ENCODE results near the gene FOXO1. TPM values are rescaled to one million over a fixed set of nuclear protein-coding genes. Genes with fewer than 3 reads are reported as not detected.

The FOXO1 gene
- total RNA-seq, 1 donor from 2014 or later = 9.7 TPM

DNA sequence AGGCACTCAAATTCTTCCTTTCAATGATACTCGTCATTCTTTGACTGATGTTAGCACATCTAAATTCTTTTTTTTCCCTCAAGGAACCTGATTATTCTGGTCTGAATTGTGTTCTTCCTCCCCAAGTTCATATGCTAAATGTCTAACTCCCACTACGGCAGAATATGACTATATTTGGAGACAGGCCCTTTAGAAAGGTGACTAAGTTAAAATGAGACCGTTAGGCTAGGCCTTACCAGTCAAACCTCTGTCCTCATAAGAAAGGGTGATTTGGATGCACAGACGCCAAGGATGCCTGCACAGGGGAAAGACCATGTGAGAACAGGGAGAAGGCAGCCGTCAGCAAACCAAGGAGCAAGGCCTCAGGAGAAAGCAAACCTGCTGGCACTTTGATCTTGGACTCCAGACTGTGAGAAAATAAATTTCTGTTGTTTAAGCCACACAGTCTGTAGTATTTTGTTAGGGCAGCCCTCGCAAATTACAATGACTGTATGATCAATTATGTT, 13.1 kb upstream of the FOXO1 start:
- H3K4me1 Mint-ChIP-seq (ENCODE audit: low read depth) = peaks cover 14% of the 10 kb centered on the region
- no peak overlapping the region for H3K4me3 Mint-ChIP-seq (ENCODE audit: unreplicated experiment)
- H3K36me3 Mint-ChIP-seq (ENCODE audit: low read depth) = no peaks in the 10 kb centered on the region
- no peaks in the 10 kb centered on the region for H3K9me3 Mint-ChIP-seq (ENCODE audit: low read depth)
- TF ChIP-seq, protein P1, sequence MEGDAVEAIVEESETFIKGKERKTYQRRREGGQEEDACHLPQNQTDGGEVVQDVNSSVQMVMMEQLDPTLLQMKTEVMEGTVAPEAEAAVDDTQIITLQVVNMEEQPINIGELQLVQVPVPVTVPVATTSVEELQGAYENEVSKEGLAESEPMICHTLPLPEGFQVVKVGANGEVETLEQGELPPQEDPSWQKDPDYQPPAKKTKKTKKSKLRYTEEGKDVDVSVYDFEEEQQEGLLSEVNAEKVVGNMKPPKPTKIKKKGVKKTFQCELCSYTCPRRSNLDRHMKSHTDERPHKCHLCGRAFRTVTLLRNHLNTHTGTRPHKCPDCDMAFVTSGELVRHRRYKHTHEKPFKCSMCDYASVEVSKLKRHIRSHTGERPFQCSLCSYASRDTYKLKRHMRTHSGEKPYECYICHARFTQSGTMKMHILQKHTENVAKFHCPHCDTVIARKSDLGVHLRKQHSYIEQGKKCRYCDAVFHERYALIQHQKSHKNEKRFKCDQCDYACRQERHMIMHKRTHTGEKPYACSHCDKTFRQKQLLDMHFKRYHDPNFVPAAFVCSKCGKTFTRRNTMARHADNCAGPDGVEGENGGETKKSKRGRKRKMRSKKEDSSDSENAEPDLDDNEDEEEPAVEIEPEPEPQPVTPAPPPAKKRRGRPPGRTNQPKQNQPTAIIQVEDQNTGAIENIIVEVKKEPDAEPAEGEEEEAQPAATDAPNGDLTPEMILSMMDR (IDR thresholded peaks at IDR 0.05) = no peak
- no peak for DNase-seq (ENCODE audit: low spot score)
- no peaks in the 10 kb centered on the region for H3K27me3 Mint-ChIP-seq (ENCODE audit: low read depth)
- no peak overlapping the region for H3K27ac Mint-ChIP-seq (ENCODE audit: unreplicated experiment)

DNA sequence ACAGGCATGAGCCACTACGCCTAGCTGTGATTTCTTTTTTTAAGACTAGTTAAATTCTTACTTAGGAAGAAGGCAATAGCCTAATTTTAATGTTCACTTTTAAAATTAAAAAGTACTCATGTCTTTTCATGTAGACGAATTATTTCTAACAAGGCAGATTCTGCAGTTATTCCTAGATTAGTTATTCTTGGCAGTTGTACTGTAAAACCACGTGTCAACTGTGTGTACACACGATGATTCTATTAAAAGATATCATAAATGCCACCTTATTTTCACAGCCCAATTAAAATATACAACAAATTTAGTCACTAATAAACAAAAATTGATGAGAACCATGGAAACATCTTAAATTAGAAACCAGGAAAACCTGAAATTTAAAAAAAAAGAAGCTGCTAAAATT, 10.6 kb upstream of the FOXO1 start:
- Mint-ChIP-seq H3K4me3 (ENCODE audit: unreplicated experiment) (no peak overlapping the region), H3K9me3 (ENCODE audit: low read depth) (no peaks in the 10 kb centered on the region), H3K27ac (ENCODE audit: unreplicated experiment) (no peak overlapping the region), H3K36me3 (ENCODE audit: low read depth) (no peaks in the 10 kb centered on the region), H3K27me3 (ENCODE audit: low read depth) (no peaks in the 10 kb centered on the region), H3K4me1 (ENCODE audit: low read depth) (peaks cover 17% of the 10 kb centered on the region)
- no peak for DNase-seq (ENCODE audit: low spot score)
- TF ChIP-seq, protein P1 (IDR thresholded peaks at IDR 0.05) = no peak

DNA sequence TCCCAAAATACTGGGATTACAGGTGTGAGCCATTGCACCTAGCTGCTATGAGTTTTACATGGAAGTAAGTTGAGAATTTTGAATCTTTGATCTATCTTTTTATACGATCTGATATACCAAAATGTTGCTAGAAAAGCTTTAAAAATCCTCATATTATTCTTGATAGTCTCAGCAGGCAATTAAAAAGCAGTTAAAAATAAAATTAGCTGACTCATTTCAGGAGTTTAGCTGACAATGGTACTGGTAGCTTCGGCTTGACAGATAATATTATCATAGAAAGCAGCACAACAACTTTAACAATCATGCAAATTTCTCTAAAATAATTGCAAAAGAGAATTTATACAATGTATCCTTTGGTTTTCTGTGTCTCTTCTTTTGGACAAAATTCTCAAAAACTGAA, 9.6 kb upstream of the FOXO1 start:
- Mint-ChIP-seq H3K4me3 (ENCODE audit: unreplicated experiment) (no peak overlapping the region), H3K27me3 (ENCODE audit: low read depth) (no peaks in the 10 kb centered on the region), H3K4me1 (ENCODE audit: low read depth) (peaks cover 13% of the 10 kb centered on the region), H3K9me3 (ENCODE audit: low read depth) (no peaks in the 10 kb centered on the region), H3K27ac (ENCODE audit: unreplicated experiment) (no peak overlapping the region), H3K36me3 (ENCODE audit: low read depth) (no peaks in the 10 kb centered on the region)
- TF ChIP-seq, protein P1 (IDR thresholded peaks at IDR 0.05) = no peak
- no peak for DNase-seq (ENCODE audit: low spot score)

DNA sequence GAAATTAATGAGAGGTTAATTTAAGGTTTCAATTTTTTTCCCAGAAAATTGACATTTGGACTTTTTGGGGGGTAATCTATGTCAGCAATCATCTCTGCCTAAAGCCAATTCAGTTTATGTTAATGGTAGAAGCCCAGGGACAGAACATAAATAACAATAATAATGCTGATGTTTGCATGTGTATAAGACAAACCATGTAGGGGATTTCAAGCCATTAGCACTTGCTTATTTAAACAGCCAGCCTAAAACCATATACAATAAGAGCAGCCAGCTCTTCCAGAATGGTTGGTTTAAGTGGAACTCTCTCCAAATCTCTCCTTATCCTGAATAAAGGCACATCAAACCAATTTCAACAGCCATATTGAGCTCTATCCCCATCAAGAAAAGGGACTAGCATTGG, 7.0 kb upstream of the FOXO1 start:
- no peak for DNase-seq (ENCODE audit: low spot score)
- TF ChIP-seq, protein P1 (IDR thresholded peaks at IDR 0.05) = no peak
- H3K27me3 Mint-ChIP-seq (ENCODE audit: low read depth) = no peaks in the 10 kb centered on the region
- no peaks in the 10 kb centered on the region for H3K36me3 Mint-ChIP-seq (ENCODE audit: low read depth)
- no peak overlapping the region for H3K27ac Mint-ChIP-seq (ENCODE audit: unreplicated experiment)
- peaks cover 13% of the 10 kb centered on the region for H3K4me1 Mint-ChIP-seq (ENCODE audit: low read depth)
- no peak overlapping the region for H3K4me3 Mint-ChIP-seq (ENCODE audit: unreplicated experiment)
- H3K9me3 Mint-ChIP-seq (ENCODE audit: low read depth) = no peaks in the 10 kb centered on the region

DNA sequence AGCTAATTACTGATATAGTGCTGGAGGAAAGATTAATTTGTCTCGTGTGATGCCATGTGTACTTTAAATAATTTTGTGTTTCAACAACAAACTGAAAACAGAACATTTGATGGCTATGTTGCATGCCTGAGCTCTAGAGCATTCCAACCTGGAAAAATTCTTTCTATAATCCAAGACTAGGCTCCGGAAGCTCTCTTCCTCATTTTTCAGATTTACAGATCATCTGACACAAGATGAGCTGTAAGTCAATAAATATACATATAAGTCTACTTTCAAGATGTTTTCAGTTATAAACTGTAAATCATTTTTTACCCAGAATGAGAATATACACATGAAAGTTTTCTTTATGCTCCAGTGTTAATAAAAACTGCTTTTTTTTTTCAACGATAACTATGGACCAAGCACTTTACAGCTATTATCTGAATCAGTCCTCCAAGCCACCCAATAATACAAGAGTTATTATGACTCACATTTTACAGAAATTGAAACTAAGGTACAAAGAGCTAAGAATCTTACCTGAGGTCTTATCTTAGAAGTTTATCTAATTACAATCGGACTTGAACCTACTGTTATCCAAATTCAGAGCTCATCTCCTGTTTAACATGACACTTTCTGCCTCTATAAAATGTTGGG, 6.4 kb upstream of the FOXO1 start:
- Mint-ChIP-seq H3K4me1 (ENCODE audit: low read depth) (peaks cover 14% of the 10 kb centered on the region), H3K36me3 (ENCODE audit: low read depth) (no peaks in the 10 kb centered on the region), H3K27ac (ENCODE audit: unreplicated experiment) (peak overlapping the region; percentile 32), H3K27me3 (ENCODE audit: low read depth) (no peaks in the 10 kb centered on the region), H3K4me3 (ENCODE audit: unreplicated experiment) (no peak overlapping the region), H3K9me3 (ENCODE audit: low read depth) (no peaks in the 10 kb centered on the region)
- TF ChIP-seq, protein P1 (IDR thresholded peaks at IDR 0.05) = no peak
- no peak for DNase-seq (ENCODE audit: low spot score)
